Body of pancreas (tissue), 4 donors: ENCODE results near the gene TMTC2.

ENCODE experiments used
- POLR2A ChIP-seq, 3 donors: fragments of 450-650 bp; IDR thresholded peaks; one replicate each; pipeline ENCODE4 v1.6.1; 2016; ENCODE audit warnings: antibody characterized with exemption in 3 of 3, mild to moderate bottlenecking in 2 of 3
- TF ChIP-seq, protein P1 (sequence below), 7 experiments: fragments of 450-650 bp in 4 of 7; fragments of 200-600 bp in 3 of 7; sonication (generic) in 3 of 7; IDR thresholded peaks; one replicate each; pipeline ENCODE4 v1.5.1; 2016 to 2019; ENCODE audit warnings: antibody characterized with exemption in 7 of 7

- TF ChIP-seq, protein P1, sequence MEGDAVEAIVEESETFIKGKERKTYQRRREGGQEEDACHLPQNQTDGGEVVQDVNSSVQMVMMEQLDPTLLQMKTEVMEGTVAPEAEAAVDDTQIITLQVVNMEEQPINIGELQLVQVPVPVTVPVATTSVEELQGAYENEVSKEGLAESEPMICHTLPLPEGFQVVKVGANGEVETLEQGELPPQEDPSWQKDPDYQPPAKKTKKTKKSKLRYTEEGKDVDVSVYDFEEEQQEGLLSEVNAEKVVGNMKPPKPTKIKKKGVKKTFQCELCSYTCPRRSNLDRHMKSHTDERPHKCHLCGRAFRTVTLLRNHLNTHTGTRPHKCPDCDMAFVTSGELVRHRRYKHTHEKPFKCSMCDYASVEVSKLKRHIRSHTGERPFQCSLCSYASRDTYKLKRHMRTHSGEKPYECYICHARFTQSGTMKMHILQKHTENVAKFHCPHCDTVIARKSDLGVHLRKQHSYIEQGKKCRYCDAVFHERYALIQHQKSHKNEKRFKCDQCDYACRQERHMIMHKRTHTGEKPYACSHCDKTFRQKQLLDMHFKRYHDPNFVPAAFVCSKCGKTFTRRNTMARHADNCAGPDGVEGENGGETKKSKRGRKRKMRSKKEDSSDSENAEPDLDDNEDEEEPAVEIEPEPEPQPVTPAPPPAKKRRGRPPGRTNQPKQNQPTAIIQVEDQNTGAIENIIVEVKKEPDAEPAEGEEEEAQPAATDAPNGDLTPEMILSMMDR (IDR thresholded peaks at IDR 0.05): no peak
- TF ChIP-seq POLR2A (IDR thresholded peaks at IDR 0.05): no peak
Measured at GRCh38 chr12:83040339-83040738, 353.6 kb downstream of the TMTC2 start.
